AG08396 (cell line): ENCODE measurements around the gene ROR1.

Experiments
- DNase-seq: peaks from one replicate; pipeline ENCODE4 v3.0.0; 2012; ENCODE audit warnings: low spot score, mixed read lengths

ROR1 gene

GRCh38 chr1:63976006-63976405, 202.2 kb downstream of the ROR1 start:
- DNase-seq = no peak

DNA sequence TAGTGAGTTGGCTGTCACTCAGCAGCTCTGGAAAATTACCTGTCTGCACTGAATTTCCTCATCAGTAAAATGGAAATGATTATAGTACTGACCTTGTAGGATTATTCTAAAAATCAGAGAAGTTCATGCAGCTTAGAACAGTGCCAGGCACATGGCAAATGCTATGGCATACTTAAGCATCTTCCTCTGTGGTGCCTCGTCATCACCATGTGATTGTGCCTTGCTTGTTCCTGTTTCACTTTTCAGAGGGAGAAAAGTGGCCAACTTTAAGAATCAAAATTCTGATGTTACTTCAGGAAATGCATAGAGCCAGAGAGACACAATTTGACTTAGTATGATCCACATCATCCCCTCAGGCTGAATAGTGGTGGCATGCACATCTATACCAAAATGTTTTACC, 203.6 kb downstream of the ROR1 start:
- DNase-seq = no peak

DNA sequence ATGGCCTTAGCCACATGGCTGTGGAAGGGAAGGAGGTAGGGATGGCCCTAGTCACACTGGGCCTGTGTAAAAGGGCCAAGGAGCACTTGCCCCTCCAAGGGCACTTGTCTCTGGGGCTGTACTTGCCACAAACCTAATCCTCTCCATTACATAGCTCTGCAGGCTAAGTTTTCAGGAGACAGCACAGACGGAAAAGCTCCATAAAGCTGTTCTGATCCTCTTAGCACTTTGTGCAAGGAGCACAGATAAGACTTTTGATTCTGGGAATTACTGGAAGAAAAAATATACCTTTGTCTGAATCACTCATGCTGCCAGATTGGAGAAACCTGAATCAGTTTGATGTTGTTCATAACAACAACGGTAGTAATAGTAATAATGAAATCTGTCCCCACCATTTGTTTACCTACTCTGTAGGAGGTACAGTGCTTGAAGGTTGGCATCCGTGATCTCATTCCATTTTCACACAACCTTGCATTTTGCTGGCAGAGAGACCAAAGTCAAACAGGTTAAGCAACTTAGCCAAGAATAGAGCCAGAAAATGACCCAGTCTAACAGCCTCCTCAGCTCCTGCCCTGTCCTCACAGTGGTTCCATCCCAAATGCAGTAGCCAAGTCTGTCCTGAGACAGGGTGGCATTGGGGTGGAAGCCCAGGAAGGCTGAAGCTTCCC, 207.1 kb downstream of the ROR1 start:
- DNase-seq = no peak

GRCh38 chr1:63981408-63981773, 207.6 kb downstream of the ROR1 start:
- DNase-seq = no peak

- DNase-seq = no peak
These were observed 208.4 kb downstream of the ROR1 start for GRCh38 chr1:63982201-63982600.

DNA sequence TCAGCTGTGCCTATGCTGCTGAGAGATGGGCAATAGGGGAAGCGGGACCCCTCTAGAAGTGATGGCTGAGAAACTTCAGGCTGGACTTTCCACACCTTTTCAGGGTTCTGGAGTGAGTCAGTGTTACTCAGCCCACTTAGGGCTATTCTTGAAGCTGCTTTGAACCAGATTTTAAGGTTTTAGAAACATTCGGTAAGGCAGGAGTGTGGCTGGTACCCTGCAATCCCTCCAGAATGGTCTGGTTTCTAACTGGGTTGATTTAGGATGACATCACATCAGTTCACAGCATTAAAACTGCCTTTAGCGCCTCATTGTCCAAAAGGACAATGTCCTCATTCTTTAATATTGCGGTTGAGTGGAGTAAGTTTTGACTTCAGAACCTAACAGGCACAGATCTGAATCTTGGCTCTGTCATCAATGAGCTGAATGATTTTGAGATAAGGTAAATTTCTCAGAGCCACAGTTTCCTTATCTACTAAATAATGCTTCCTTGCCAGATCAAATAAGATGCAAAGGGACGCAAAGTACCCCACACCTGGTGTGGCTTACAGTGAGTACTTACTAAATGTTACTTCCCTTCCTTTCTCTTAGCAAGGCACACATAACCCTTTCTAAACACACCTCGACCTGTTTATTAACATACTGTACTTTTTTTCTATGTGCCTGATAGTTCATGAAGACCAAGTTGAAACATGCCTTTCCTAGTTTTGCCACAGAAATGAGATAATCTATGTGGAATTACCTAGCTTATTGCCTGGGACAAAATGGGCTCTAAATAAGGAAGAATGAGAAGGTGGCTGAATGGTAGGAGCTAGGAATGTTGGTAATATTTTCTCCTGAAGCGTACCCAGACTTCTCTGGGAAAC, 209.8 kb downstream of the ROR1 start:
- DNase-seq = no peak

DNA sequence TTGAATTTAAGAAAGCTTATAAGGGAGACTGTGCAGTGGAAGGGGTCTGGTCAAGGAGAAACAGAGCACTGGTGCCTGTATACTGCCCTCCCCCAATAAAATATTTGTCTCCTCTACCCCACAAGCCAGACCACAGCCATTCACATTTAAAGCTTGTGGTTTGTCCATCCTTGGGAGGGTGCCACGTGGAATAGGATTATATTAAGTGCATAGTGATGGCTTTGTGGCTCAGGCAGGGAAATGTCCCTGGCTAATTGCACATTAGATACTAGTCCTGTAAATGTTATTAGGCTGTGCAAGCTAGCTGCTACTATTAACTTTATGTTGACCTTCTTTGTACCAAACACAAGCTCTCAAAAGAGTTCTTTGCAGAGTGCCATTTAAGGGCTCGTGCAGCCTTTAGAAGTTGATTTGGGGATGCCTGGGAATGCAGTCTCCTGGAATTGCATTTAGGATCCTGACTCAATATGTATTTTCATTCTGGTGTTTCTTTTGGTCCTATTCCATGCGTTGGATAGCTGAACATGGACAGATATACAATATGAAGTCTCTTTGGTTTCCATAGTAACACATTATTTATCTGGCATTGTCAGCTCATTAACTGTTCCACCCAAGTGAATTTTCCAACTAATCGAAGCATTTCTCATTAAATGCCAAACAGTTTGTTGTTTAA, 210.6 kb downstream of the ROR1 start:
- DNase-seq = no peak

DNA sequence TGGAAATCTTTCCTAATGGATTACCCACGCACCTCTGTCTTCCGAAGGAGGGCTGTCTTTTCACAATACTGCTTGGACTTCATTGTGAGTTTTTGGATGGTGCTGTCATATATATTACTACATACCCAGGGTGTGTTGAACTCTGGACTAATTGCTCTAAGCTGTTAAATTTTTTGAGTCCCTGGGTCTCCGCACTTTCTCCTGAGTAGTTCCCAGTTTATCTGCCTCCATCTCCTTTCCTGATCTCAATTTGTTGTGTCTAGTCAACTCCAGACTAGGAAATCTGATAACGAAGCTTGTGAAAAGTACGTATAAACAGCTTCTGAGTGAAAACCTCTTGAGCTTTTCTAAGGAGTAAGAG, 211.1 kb downstream of the ROR1 start:
- no peak for DNase-seq

GRCh38 chr1:63987014-63987627, 213.3 kb downstream of the ROR1 start:
- DNase-seq = no peak

DNA sequence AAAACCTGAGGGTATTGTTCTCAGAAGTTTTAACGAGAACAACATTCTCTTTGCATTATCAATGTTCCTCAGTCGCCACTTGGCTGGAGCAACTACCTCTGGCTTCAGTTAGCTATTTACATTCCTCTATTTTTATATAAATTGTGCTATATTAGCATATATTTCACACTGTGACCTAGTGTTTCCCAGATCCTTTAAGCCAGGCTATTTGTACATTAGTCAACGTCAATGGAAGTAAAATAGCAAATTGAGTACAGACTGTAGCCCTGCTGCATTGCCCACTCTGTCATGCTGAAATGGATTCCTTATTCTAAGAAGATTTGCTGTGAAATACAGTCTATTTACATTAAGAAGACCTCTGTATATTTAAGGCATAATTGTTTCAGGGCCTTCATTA, 213.8 kb downstream of the ROR1 start:
- no peak for DNase-seq

- no peak for DNase-seq
These were observed 215.1 kb downstream of the ROR1 start for GRCh38 chr1:63988941-63989340.

DNA sequence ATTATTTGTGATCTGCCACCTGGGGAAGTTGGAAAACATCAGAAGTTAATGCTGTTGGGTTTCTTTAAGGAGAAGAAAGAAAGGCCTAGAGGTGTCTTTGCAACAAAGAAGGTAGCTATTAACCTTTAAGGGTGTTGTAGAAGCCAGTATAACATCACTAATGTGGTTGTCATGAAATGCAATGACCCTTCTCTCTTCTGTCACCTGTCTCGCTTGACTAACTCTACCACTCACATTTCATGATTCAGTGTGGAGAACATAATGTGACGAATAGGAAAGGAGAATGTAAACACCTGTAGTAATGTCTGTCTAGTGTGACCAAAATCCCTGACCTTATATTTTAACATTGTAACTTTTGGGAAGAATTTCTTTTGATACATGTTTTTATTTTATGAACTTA, 217.9 kb downstream of the ROR1 start:
- DNase-seq = no peak

DNA sequence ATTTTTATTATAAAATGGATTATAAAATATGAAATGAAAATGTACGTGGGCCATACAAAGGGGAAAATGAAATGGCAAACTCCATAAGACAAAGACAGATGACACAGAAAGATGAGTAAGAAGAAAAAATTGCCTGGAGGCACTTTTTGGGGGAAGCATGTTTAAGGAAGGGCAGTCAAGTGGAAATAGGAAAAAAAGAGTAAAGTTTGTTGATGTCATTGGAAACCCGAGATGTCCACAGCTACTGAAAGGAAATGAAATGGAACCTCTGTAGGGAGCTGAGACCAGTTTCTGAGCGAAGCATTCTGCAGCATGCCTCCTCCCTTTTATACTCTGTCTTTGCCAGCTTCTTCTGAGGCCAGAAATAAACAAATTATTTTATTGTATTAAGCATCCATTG, 226.2 kb downstream of the ROR1 start:
- no peak for DNase-seq

- no peak for DNase-seq
These were observed 227.2 kb downstream of the ROR1 start for GRCh38 chr1:64001038-64001437.

DNA sequence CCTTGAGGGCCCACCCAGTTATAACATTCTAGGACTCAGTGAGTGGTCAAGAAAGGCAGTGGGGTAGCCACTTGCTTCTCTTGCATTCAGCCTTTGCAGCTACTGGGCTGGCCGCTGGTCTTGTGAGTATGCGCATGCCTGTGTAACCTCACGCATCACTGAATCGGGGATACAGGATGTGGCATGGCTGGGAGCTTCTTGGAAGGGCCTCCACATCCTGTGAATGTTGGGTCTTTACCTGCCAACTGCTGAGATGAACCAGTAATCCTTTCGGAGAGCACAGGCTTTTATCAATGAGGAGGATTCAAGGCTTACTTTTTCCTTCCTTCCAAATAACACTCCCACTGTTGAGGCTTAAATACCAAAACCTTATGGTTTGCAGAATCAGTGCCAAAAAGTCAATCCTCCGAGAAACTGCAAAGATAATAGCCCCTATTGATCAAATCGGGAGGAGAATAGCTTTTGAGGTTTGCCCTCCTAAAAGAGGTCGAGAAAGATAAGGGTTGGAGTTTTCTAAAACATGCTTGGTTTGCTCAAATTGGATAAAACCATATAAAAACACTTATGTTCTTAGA, 230.7 kb downstream of the ROR1 start:
- DNase-seq = no peak

GRCh38 chr1:64005801-64006200, 232.0 kb downstream of the ROR1 start:
- no peak for DNase-seq

DNA sequence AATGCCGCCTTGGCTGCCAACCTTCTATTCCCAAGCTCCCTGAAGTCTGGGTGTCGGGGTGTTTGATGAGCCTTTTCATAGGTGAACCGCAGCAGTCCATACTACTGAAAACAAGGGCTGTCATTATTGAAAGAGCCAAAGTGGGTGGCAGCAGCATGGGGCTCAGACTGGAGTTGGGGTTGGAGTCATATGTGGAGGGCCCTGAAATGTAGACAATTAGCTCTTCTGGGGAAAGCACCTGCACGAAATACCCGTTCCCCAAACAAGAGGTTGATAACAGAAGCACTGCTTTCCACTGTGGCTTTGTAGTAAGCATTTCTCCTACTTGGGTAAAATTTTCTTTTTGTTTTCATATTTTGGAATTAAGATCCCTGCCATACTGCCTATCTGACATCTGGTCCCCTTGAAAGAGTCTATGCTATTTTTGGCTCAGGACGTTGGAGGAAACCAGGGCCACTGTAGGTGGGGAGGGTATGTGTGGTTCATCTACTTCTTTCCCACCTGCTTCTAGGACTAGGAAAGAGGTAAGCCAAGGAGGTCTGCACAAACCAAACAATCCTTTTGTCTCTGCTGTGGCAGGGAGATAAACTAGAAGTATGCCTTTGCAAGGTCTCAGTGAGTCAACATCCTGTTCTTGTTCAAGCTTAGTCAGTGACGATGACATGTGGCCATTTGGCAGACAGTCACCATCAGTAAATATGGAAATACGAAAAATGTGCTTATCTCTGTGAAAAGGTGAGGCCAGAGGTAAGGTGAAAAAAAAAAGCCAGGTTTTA, 232.6 kb downstream of the ROR1 start:
- DNase-seq = peak; percentile 37

GRCh38 chr1:64010316-64010715, 236.5 kb downstream of the ROR1 start:
- DNase-seq = no peak

- DNase-seq = no peak
These were observed 239.6 kb downstream of the ROR1 start for GRCh38 chr1:64013395-64013794.

DNA sequence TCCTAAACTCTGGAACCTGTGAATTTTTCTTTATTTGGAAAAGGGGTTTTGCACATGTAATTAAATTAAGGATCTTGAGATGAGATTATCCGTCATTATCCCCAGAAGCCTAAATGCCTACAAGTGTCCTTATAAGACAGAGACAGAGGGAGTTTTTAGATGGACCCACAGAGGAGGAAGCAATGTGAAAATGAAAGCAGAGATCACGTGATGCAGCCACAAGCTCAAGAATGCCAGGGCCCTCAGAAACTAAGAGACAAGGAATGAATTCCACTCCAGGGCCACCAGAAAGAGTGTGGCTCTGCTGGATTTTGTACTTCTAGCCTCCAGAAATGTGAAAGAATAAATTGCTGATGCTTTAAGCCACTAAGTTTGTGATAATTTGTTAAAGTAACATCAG, 246.0 kb downstream of the ROR1 start:
- DNase-seq = peak; percentile 68

GRCh38 chr1:64021066-64021465, 247.2 kb downstream of the ROR1 start:
- DNase-seq = no peak

DNA sequence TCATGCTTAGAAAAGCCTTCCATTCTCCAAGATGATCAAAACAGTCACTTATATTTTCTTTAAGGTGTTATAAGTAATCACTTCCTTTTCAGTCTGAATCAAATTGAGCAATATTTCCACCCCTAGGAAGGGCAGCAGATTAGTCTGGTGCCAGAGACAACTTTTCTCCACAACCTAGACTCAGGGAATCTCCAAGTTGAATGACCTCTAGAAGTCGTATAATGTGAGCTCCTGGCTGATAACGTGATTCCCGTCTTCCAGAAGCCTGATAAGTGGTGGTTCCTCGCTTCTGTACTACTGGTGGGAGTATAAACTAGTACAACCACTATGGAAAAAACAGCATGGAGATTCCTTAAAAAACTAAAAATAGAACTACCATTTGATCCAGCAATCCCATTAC, 251.2 kb downstream of the ROR1 start:
- DNase-seq = no peak
